SK-N-SH (cell line): ENCODE results near the gene B4GALT1. TPM values are rescaled to one million over a fixed set of nuclear protein-coding genes. Genes with fewer than 3 reads are reported as not detected.

Source experiments
- CTCF ChIA-PET: fragments of 300-600, 350-600 bp; formaldehyde crosslinking; extraction: SDS; loops from one replicate; lab custom pipeline; 2021; lab: Yijun Ruan, JAX
- POLR2A ChIA-PET: fragments of 350-600 bp; sonication (Branson Sonifier 250); formaldehyde crosslinking; extraction: SDS; loops from one replicate; lab custom pipeline; 2020; ENCODE audit warnings: antibody characterized with exemption, inconsistent platforms; lab: Yijun Ruan, JAX
- DNase-seq: peaks from one replicate; pipeline ENCODE4 v3.0.0; 2012
- H2AFZ ChIP-seq: fragments of 200-600 bp; sonication (generic); 2 replicates; pipeline ENCODE4 v1.8.1; 2016; ENCODE audit warnings: antibody characterized with exemption, mild to moderate bottlenecking, low read depth
- H3F3A ChIP-seq: fragments of 200-600 bp; sonication (generic); replicated peaks from 2 replicates; pipeline ENCODE3; 2016; ENCODE audit warnings: antibody characterized with exemption, mild to moderate bottlenecking; ENCODE audit not compliant: insufficient read depth
- H3K27ac ChIP-seq, 2 experiments: fragments of 200-500 bp in 1 of 2; fragments of 200-600 bp in 1 of 2; sonication (Bioruptor generic) in 1 of 2; sonication (generic), shearing (Covaris generic) in 1 of 2; 2 replicates each; pipeline versions ENCODE4 v1.5.1 to v1.6.1; 2014 to 2016; ENCODE audit warnings: low read depth in 2 of 2, inconsistent platforms in 1 of 2, low read length in 1 of 2, mild to moderate bottlenecking in 1 of 2, mixed read lengths in 1 of 2
- H3K27me3 ChIP-seq: fragments of 200-600 bp; sonication (generic), shearing (Covaris generic); 2 replicates; pipeline ENCODE4 v1.6.1; 2016; ENCODE audit warnings: mixed run types; ENCODE audit not compliant: insufficient read depth
- H3K36me3 ChIP-seq, 2 experiments: fragments of 200-500 bp in 1 of 2; fragments of 200-600 bp in 1 of 2; sonication (Bioruptor generic) in 1 of 2; sonication (generic) in 1 of 2; replicated peaks in 1 of 2; 2 replicates each; pipeline versions ENCODE3 to v1.5.1; 2014 to 2016; ENCODE audit warnings: low read length in 1 of 2, mild to moderate bottlenecking in 1 of 2; ENCODE audit not compliant: insufficient read depth in 2 of 2, control insufficient read depth in 1 of 2
- H3K4me1 ChIP-seq, 2 experiments: fragments of 200-500 bp in 1 of 2; fragments of 200-600 bp in 1 of 2; sonication (Bioruptor generic) in 1 of 2; sonication (generic), shearing (Covaris generic) in 1 of 2; 2 replicates each; pipeline versions ENCODE4 v1.5.1 to v1.6.1; 2014 to 2016; ENCODE audit warnings: low read depth in 1 of 2, low read length in 1 of 2, mixed run types in 1 of 2; ENCODE audit not compliant: insufficient read depth in 2 of 2, control insufficient read depth in 1 of 2
- H3K4me2 ChIP-seq: fragments of 200-600 bp; sonication (generic), shearing (Covaris generic); 2 replicates; pipeline ENCODE4 v1.6.1; 2017; ENCODE audit warnings: mixed run types
- H3K4me3 ChIP-seq, 2 experiments: fragments of 200-500 bp in 1 of 2; fragments of 200-600 bp in 1 of 2; sonication (Bioruptor generic) in 1 of 2; sonication (generic), shearing (Covaris generic) in 1 of 2; 2 replicates each; pipeline versions ENCODE4 v1.5.1 to v1.8.1; 2014 to 2016; ENCODE audit warnings: low read depth in 2 of 2, inconsistent platforms in 1 of 2, low read length in 1 of 2, mild to moderate bottlenecking in 1 of 2, mixed read lengths in 1 of 2, moderate library complexity in 1 of 2
- H3K79me2 ChIP-seq: fragments of 200-600 bp; sonication (generic); 2 replicates; pipeline ENCODE4 v1.8.1; 2017; ENCODE audit warnings: mild to moderate bottlenecking; ENCODE audit not compliant: insufficient read depth
- H3K9ac ChIP-seq: fragments of 200-600 bp; sonication (generic); 2 replicates; pipeline ENCODE4 v1.6.1; 2017; ENCODE audit warnings: mixed run types
- H3K9me2 ChIP-seq: fragments of 200-600 bp; sonication (generic); 2 replicates; pipeline ENCODE4 v1.6.1; 2017; ENCODE audit warnings: mixed run types
- H3K9me3 ChIP-seq: fragments of 200-600 bp; sonication (generic); 2 replicates; pipeline ENCODE4 v1.6.1; 2017; ENCODE audit warnings: mixed run types, mild to moderate bottlenecking, moderate library complexity
- H4K20me1 ChIP-seq: fragments of 200-600 bp; sonication (generic); 2 replicates; pipeline ENCODE4 v1.6.1; 2017; ENCODE audit warnings: mild to moderate bottlenecking, mixed run types; ENCODE audit not compliant: insufficient read depth
- EP300 ChIP-seq, 2 experiments: IDR thresholded peaks; 2 replicates each; pipeline versions ENCODE4 v1.4.0 to v1.6.1; 2012; ENCODE audit warnings: borderline replicate concordance in 1 of 2, low read depth in 1 of 2, low read length in 1 of 2
- FOXJ3 ChIP-seq: sonication (generic); formaldehyde crosslinking; IDR thresholded peaks from 2 replicates; pipeline ENCODE4 v1.5.1; 2020; ENCODE audit warnings: mild to moderate bottlenecking, missing genetic modification reagents
- FOXM1 ChIP-seq: IDR thresholded peaks from 2 replicates; pipeline ENCODE4 v1.4.0; 2012; ENCODE audit warnings: low read depth, mild to moderate bottlenecking
- GABPA ChIP-seq: IDR thresholded peaks from 2 replicates; pipeline ENCODE4 v1.4.0; 2012; ENCODE audit warnings: low read depth, mild to moderate bottlenecking
- NFIC ChIP-seq: IDR thresholded peaks from 2 replicates; pipeline ENCODE4 v1.4.0; 2012; ENCODE audit warnings: borderline replicate concordance
- NRF1 ChIP-seq: IDR thresholded peaks from 2 replicates; pipeline ENCODE4 v1.6.1; 2012; ENCODE audit warnings: low read depth, mild to moderate bottlenecking, low read length
- POLR2AphosphoS5 ChIP-seq: IDR thresholded peaks from 2 replicates; pipeline ENCODE4 v1.6.1; 2012; ENCODE audit warnings: low read depth, low read length
- RAD21 ChIP-seq: IDR thresholded peaks from 2 replicates; pipeline ENCODE4 v1.6.1; 2012; ENCODE audit warnings: mild to moderate bottlenecking, low read length
- RFX5 ChIP-seq: IDR thresholded peaks from 2 replicates; pipeline ENCODE4 v1.6.1; 2012; ENCODE audit warnings: mild to moderate bottlenecking, improper control_type of control experiment, low read length
- SIN3A ChIP-seq: IDR thresholded peaks from 2 replicates; pipeline ENCODE4 v1.6.1; 2012; ENCODE audit warnings: low read depth, mild to moderate bottlenecking, low read length, moderate library complexity, borderline replicate concordance
- TCF12 ChIP-seq: IDR thresholded peaks from 2 replicates; pipeline ENCODE4 v1.4.0; 2012
- TEAD4 ChIP-seq: IDR thresholded peaks from 2 replicates; pipeline ENCODE4 v1.4.0; 2012; ENCODE audit warnings: mild to moderate bottlenecking, borderline replicate concordance; ENCODE audit not compliant: insufficient read depth
- YY1 ChIP-seq: IDR thresholded peaks from 2 replicates; pipeline ENCODE4 v1.4.0; 2012; ENCODE audit warnings: low read depth, mild to moderate bottlenecking
- WGBS: methylation state at CpG from one replicate; pipeline ENCODE4 v1.1.6; 2017; ENCODE audit warnings: low lambda C conversion rate; 5-methylcytosine and 5-hydroxymethylcytosine counted together
- polyA plus RNA-seq, 3 experiments: library from polyadenylated mRNA; depleted of rRNA; stranded (reverse); fragments of >200 nt; gene quantifications; 2 replicates each; pipeline ENCODE4 v1.2.3, GENCODE V29; 2012
- TF ChIP-seq, protein P1 (sequence below): IDR thresholded peaks from 2 replicates; pipeline ENCODE4 v1.6.1; 2012; ENCODE audit warnings: mild to moderate bottlenecking, low read depth, low read length, moderate library complexity
- TF ChIP-seq, protein P2 (sequence below): IDR thresholded peaks from 2 replicates; pipeline ENCODE4 v1.4.0; 2012; ENCODE audit warnings: low read depth
- TF ChIP-seq, protein P3 (sequence below): IDR thresholded peaks from 2 replicates; pipeline ENCODE4 v1.4.0; 2012; ENCODE audit warnings: low read depth, borderline replicate concordance
- TF ChIP-seq, protein P4 (sequence below): IDR thresholded peaks from 2 replicates; pipeline ENCODE4; 2012
- TF ChIP-seq, protein P5 (sequence below): fragments of 200-600 bp; sonication (generic); IDR thresholded peaks from 2 replicates; pipeline ENCODE4 v1.6.1; 2017; ENCODE audit warnings: antibody characterized with exemption, mild to moderate bottlenecking, moderate library complexity

B4GALT1 gene
- polyA plus RNA-seq, 1 of the 3 experiments (the other 2 are of a cell fraction): 36.2 TPM

DNA sequence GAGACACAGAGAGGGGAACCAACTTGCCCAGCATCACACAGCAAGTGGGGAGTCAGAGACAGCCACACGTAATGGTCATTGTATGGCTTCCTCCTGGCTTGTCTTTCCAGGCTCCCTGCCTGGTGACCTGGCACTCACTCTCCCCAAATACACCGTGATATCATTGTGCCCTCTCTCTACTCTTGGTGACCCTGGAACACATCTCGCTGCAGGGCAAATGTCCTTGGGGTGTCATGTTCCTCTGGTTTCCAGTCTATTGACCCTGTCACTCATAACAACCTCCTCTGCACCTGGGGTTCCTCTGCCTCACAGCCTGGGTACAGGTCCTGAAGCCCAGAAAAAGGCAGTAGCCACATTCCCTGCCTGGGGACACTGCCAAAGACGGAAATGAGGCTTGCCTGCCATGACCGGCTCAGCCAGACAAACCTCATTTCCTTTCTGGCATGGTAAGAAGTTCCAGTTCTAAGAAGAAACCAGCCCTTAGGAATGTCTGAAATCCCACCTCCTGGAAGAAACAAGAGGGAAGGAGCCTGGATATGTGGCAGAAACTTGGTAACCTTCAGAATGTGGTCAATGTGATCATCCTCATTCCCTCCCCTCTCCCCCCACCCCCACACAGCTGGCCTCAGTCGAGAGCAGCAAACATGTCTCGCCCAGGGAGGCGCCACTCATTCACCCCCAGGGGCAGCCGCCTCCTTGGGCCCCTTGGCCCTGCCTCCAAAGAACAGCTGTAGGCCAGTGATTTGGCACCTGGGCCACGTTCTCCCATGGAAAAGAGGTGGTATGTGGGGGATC, 60.1 kb downstream of the B4GALT1 start:
- H3K9me3 ChIP-seq: no peaks in the 10 kb centered on the region
- H3K4me2 ChIP-seq: peak overlapping the region; percentile 51; the same call in 1 of the 2 replicates
- ChIA-PET CTCF (interaction anchor here (0.6 kb wide), 1 partner anchor 127 kb away, joined by 3 read pairs; no protein-coding TSS in a partner anchor), POLR2A (no interaction called here)
- 73% methylated on average over 7 of the region's 10 CpGs for WGBS
- H3K9ac ChIP-seq: peak overlapping the region; percentile 18; the same call in 1 of the 2 replicates
- DNase-seq: no peak
- H3K36me3 ChIP-seq: peaks cover 0 to 4% of the 10 kb centered on the region in 2 experiments
- no peaks in the 10 kb centered on the region for H3K79me2 ChIP-seq
- no peak for TF ChIP-seq NRF1
- TF ChIP-seq, protein P1, sequence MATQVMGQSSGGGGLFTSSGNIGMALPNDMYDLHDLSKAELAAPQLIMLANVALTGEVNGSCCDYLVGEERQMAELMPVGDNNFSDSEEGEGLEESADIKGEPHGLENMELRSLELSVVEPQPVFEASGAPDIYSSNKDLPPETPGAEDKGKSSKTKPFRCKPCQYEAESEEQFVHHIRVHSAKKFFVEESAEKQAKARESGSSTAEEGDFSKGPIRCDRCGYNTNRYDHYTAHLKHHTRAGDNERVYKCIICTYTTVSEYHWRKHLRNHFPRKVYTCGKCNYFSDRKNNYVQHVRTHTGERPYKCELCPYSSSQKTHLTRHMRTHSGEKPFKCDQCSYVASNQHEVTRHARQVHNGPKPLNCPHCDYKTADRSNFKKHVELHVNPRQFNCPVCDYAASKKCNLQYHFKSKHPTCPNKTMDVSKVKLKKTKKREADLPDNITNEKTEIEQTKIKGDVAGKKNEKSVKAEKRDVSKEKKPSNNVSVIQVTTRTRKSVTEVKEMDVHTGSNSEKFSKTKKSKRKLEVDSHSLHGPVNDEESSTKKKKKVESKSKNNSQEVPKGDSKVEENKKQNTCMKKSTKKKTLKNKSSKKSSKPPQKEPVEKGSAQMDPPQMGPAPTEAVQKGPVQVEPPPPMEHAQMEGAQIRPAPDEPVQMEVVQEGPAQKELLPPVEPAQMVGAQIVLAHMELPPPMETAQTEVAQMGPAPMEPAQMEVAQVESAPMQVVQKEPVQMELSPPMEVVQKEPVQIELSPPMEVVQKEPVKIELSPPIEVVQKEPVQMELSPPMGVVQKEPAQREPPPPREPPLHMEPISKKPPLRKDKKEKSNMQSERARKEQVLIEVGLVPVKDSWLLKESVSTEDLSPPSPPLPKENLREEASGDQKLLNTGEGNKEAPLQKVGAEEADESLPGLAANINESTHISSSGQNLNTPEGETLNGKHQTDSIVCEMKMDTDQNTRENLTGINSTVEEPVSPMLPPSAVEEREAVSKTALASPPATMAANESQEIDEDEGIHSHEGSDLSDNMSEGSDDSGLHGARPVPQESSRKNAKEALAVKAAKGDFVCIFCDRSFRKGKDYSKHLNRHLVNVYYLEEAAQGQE: no peak
- TF ChIP-seq TCF12: peak; percentile 80
- TF ChIP-seq YY1: no peak
- no peak for TF ChIP-seq FOXM1
- TF ChIP-seq FOXJ3 (CRISPR knock-in tag): no peak
- TF ChIP-seq, protein P2, sequence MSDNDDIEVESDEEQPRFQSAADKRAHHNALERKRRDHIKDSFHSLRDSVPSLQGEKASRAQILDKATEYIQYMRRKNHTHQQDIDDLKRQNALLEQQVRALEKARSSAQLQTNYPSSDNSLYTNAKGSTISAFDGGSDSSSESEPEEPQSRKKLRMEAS: 0 out of 2 replicates have a peak, but pooled peaks have one; percentile 18
- peak; percentile 60; the same call in 1 of the 2 replicates for TF ChIP-seq NFIC
- 0 out of 2 replicates have a peak, but pooled peaks have one; percentile 25 for TF ChIP-seq TEAD4
- TF ChIP-seq EP300 (IDR thresholded peaks at IDR 0.05; ENCODE audit: borderline replicate concordance in 1 of 2, low read depth in 1 of 2, low read length in 1 of 2): peak in 1 of 2 experiments; percentile 53; a peak in 1 of 4 replicates
- TF ChIP-seq GABPA: peak; percentile 52
- TF ChIP-seq POLR2AphosphoS5: peak; percentile 35; the same call in 1 of the 2 replicates
- TF ChIP-seq, protein P3, sequence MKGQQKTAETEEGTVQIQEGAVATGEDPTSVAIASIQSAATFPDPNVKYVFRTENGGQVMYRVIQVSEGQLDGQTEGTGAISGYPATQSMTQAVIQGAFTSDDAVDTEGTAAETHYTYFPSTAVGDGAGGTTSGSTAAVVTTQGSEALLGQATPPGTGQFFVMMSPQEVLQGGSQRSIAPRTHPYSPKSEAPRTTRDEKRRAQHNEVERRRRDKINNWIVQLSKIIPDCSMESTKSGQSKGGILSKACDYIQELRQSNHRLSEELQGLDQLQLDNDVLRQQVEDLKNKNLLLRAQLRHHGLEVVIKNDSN: no peak
- TF ChIP-seq RAD21: no peak
- TF ChIP-seq, protein P4, sequence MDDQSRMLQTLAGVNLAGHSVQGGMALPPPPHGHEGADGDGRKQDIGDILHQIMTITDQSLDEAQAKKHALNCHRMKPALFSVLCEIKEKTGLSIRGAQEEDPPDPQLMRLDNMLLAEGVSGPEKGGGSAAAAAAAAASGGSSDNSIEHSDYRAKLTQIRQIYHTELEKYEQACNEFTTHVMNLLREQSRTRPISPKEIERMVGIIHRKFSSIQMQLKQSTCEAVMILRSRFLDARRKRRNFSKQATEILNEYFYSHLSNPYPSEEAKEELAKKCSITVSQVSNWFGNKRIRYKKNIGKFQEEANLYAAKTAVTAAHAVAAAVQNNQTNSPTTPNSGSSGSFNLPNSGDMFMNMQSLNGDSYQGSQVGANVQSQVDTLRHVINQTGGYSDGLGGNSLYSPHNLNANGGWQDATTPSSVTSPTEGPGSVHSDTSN: 0 out of 2 replicates have a peak, but pooled peaks have one; percentile 6
- TF ChIP-seq RFX5: no peak
- TF ChIP-seq, protein P5, sequence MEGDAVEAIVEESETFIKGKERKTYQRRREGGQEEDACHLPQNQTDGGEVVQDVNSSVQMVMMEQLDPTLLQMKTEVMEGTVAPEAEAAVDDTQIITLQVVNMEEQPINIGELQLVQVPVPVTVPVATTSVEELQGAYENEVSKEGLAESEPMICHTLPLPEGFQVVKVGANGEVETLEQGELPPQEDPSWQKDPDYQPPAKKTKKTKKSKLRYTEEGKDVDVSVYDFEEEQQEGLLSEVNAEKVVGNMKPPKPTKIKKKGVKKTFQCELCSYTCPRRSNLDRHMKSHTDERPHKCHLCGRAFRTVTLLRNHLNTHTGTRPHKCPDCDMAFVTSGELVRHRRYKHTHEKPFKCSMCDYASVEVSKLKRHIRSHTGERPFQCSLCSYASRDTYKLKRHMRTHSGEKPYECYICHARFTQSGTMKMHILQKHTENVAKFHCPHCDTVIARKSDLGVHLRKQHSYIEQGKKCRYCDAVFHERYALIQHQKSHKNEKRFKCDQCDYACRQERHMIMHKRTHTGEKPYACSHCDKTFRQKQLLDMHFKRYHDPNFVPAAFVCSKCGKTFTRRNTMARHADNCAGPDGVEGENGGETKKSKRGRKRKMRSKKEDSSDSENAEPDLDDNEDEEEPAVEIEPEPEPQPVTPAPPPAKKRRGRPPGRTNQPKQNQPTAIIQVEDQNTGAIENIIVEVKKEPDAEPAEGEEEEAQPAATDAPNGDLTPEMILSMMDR: no peak
- TF ChIP-seq SIN3A: no peak
- H3F3A ChIP-seq: peaks cover 16% of the 10 kb centered on the region
- no peak overlapping the region for H3K4me3 ChIP-seq
- no peak overlapping the region for H2AFZ ChIP-seq
- H3K4me1 ChIP-seq: peaks cover 17 to 25% of the 10 kb centered on the region in 2 experiments; a peak in 3 of 4 replicates
- H4K20me1 ChIP-seq: no peaks in the 10 kb centered on the region
- peak overlapping the region; percentile 75 to 84 for H3K27ac ChIP-seq
- no peaks in the 10 kb centered on the region for H3K27me3 ChIP-seq
- no peaks in the 10 kb centered on the region for H3K9me2 ChIP-seq
